Dermis blood vessel endothelial cell (primary cell): ENCODE data around the gene PTK7. TPM values are rescaled to one million over a fixed set of nuclear protein-coding genes. Genes with fewer than 3 reads are reported as not detected.
"Not testable (repeated sequence)": the region's sequence is repeated elsewhere in the genome, so short reads cannot be mapped to it uniquely, and the experiment has no call there.

Source experiments
- DNase-seq: peaks from one replicate; pipeline ENCODE4 v3.0.0; 2010
- total RNA-seq: library from RNA; depleted of rRNA; stranded (reverse); fragments of >200 nt; gene quantifications from 2 replicates; pipeline ENCODE4 v1.2.3, GENCODE V29; 2014

PTK7 gene
- total RNA-seq, 1 donor from 2014 or later = 23.0 TPM

DNA sequence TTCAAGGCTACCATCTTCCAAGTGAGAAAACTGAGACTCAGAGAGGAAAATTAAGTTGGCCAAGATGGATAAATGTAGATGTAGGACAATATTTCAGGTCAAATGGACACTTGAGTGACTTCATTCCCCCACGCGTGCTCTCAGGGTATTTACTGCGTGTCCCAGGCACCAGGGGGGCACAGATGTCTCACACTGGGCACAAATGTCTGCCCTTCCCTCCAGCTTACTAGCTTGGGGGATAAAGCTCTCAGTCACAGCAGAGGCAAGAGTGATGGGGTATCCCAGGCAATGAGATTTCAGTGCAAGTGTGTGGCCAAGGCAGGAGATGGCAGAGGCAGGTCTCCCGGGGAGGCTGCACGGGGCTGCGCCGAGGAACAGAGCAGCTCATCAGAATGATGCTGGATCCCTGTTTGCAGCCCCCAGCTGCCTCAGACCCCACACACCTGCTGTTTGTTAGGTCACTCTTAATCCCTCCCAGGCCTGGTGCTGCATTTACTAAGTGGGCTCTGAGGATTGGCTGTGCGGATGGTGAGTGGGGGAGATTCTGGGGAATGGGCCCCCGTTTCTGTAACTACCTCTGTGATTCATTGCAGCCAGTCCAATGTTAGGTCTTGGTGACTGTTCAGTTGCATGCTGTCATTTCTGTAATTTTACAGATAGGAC is 44.1 kb downstream of the PTK7 start:
- no peak for DNase-seq

DNA sequence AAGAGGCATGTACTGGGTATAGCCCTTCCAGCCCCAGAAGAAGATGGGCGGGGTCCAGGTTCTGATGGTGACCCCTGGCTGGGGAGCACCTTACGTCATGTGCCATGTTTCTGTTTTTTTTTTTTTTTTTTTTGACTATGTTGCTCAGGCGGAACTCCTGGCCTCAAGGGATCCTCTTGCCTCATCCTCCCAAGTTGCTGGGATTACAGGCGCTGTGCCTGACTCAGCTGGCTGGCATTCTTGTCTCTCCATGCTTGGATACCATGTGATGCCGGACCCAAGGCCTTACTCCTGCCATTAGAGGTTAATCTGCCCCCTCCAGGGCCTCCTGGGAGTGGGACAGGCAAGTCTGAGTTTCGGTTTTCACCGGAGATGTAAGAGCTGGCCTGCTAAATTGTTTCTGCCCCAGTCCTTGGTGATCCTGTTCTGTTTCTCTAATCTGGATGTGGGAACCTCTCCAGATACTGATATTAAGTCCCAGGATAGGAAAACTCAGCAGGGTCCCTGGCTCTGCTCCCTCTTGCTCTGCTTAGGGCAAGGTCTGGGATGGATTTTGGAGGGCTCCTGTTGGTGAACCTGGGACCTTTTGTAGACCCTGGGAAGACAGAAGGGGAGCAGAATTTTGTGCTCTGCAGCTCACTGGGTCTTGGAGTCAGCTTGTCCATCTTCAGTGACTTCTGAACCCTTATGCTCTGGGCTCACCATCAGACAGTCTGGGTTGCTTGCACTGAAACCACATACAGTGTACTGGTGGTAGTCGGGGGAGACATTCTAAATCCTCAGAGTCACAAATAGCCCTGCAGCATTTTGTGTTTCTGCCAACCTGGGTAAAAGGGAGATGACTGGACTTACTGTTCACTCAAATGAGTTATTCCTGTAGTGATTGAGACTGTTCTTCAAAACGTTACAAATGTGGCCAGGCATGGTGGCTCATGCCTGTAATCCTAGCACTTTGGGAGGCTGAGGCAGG is 45.1 kb downstream of the PTK7 start:
- peak; percentile 7 for DNase-seq

DNA sequence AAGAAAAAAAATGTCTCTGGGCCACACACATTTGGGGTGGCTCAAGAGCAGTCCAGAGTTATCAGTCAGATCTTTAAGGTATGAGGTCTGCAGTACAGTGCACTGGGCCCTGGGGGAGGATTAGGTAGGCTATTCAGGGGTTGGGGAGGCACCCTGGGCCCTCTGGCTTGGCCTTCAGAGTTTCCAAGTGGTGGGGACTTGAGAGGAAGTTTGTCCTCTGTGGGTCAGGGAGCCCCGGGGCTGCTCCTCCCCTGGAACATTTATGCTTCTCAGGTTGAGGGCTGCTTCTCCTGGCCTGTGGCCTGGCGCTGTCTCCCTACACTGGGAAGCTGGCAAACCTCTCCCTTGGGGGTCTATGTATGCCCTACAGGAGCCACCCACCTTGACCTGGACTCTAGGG is 46.0 kb downstream of the PTK7 start:
- DNase-seq = no peak

DNA sequence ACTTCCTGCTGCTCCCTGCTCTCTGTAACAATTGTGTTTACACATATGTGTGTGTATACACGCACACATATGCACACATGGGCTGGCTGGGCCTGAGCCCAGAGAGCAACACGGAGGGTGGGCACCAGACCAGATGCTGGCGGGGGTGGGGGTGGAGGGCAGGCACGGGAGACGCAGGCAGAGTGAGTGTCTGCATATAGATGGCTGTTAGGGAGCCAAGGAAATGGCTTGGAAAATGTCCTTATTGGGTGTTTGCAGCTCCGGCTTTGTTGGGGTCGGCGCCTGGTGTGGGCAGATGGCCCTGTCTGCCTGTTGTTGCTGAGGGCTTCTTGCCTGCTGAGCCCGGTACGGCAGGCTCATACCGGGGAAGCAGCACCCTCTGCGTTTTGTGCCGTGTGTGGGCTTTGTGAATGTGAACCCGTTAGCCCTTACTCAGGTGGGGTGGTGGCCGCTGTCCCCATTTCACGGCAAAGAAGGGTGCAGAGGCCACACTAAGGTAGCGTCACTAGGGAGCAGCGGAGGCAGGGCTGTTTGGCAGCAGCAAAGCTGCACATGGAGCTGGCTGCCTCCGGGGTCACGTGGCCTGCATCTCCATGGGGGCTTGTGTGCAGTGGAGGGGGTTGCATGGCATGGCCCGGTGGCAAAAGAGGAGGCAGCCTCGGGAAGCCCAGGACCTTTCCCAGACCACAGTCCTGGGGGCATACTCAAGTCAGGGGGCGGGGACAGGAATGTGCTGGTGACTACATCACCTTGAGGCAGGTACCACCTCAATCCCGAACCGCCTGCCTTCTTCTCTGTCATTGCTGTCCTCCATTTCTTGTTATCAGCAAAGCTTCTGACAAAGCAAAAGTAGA is 47.6 kb downstream of the PTK7 start:
- no peak for DNase-seq

DNA sequence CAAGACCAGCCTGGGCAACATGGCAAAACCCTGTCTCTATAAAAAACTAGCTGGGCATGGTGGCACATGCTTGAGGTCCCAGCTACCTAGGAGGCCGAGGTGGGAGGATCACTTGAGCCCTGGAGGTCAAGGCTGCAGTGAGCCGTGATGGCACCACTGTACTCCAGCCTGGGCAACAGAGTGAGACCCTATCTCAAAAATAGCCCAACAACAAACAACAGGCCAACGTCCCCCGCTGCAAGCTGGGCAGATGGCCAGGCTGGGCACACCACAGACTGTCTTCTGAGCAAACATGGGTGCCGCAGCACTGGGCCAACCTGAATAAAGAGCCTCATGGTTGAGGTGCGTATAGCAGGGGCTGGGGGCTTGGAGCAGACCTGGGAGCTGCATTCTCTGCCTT is 48.4 kb downstream of the PTK7 start:
- DNase-seq = no peak

DNA sequence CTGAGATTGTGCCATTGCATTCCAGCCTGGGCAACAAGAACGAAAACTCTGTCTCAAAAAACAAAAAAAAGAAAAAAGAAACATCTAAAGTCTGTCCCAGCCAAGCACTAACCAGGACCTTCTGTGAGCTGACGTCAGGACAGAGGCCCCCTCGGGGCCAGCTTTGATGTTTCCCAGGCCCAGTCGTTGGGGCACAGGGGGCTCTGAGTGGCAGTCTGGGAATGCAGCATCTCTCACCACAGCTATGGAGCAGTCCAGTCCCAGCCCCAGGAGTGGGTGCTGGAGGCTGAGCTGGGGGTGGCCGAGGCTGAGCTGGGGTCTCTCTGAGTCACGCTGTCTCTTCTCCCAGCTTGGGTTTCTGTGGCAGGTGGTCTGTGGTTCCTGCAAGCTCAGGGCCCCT is 49.0 kb downstream of the PTK7 start:
- no peak for DNase-seq

DNA sequence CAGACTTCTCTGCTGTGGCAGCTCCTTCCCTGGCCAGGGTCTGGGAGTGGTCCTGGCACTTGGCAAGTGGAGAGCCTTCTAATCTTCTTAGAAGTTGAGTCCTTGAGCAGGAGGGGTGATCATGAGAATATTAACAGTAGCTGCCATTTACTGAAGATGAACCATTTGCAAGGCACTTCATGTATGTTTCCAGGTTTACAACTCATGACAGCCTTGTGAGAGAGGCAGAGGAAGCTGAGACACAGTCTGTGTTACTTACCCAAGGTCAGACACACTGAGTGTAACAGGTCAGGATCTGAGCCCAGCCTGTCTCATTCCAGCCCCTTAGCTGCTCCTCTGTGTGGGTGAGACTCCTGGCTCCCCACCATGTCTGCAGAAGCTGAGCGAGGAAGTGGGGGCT is 49.4 kb downstream of the PTK7 start:
- DNase-seq = no peak

DNA sequence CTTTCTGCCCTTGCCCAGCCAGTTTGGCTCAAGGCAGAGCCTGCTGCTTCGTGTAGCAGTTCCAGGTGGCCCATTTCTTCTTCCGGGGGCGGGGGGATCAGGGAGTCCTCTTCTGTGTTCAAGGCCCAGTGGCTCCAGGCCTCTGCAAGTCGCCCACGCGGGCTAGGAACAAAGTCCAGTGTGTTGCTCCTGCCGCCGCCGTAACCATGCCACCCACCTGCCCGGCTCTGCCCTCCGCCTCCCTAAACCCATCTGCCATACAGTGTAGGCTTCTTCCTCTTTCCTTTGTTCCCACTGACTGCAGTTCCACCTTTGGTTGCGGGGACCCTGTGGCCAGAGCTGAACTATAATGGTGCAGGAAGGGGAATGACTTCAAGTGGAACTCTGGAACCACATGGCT is 51.1 kb downstream of the PTK7 start:
- DNase-seq = no peak

DNA sequence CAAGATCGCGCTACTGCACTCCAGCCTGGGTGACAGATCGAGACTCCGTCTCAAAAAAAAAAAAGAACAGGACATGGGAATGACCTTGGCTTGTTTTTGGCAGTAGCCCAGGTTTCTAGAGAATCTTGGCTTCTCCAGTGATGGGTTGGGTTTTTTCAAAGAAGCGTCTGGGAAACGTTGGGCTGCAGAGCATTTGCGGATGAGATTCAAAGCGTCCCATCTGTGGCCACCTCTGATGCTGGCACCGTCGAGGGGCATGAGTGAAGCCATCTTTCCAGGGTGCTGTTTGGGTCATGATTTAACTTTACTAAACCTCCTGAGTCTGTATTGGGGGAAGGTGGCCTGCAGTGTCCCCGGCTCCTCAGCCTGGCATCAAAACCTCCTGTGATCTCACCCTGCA is 51.8 kb downstream of the PTK7 start:
- DNase-seq = no peak

DNA sequence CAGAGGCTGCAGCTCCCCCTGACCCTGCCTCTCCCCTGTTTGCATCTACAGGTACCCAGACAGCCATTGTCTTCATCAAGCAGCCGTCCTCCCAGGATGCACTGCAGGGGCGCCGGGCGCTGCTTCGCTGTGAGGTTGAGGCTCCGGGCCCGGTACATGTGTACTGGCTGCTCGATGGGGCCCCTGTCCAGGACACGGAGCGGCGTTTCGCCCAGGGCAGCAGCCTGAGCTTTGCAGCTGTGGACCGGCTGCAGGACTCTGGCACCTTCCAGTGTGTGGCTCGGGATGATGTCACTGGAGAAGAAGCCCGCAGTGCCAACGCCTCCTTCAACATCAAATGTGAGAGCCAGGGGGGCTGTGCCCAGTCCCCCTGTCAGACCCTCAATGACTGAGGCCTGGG is 52.8 kb downstream of the PTK7 start:
- no peak for DNase-seq

DNA sequence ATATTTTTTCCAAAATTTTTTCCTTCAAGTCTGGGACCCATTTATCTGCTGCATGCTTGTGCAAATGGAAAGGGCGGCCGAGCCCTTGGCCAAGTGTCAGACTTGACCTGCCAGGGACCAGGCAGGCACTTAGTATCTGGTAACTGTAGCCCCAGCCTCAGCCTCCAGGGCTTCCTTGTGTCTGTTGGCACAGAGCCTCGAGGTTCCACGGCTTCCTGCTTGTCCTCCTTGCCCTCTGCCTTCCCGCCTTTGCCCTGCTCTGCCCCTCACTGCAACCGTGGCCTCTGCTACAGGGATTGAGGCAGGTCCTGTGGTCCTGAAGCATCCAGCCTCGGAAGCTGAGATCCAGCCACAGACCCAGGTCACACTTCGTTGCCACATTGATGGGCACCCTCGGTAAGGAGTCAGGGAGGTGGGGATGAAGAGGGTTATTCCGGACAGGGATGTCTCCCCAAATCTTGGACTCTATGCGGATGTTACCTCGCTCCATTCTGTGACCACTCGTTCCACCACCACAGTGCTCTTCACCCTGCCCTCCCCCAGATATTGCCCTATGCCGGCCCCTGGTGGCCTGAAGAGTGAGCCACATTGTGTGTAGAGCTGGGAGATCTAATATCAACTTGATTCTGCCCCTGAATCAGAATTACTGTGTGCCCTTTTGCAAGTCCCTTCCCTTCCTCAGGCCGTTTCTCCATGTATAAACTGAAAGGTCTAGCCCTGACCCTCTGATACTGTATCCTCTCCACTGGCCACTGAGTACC is 53.5 kb downstream of the PTK7 start:
- DNase-seq = peak; percentile 58

DNA sequence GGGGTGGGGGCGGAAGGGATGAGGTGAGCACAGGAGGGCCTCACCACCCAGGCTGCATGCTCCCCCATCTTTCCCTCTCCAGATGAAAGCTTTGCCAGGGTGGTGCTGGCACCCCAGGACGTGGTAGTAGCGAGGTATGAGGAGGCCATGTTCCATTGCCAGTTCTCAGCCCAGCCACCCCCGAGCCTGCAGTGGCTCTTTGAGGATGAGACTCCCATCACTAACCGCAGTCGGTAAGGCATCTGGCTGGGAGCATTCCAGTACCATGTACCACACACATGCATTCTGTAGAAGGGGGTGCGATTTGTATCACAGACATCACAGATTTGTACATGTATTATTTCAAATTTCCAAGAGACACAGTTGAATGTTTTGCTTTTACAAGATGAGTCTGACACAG is 54.3 kb downstream of the PTK7 start:
- no peak for DNase-seq

DNA sequence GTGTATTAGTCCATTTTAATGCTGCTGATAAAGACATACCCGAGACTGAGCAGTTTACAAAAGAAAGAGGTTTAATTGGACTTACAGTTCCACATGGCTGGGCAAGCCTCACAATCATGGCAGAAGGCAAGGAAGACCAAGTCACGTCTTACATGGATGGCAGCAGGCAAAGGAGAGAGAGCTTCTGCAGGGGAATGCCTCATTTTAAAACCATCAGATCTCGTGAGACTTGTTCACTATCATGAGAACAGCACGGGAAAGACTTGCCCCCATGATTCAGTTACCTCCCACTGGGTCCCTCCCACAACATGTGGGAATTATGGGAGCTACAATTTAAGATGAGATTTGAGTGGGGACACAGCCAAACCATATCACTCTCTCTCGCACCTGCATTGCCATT is 55.3 kb downstream of the PTK7 start:
- not testable (repeated sequence) for DNase-seq

DNA sequence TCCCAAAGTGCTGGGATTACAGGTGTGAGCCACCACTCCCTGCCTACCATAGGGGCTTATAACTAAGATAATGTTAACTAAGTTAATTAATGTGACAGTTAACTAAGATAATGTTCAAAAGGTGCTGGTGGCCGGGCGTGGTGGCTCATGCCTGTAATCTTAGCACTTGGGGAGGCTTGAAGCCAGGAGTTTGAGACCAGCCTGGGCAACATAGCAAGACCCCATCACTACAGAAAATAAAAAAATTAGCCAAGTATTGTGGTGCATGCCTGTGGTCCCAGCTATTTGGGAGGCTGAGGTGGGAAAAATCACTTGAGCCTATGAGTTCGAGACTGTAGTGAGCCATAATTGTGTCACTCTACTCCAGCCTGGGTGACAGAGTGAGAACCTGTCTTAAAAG is 62.2 kb downstream of the PTK7 start:
- no peak for DNase-seq

DNA sequence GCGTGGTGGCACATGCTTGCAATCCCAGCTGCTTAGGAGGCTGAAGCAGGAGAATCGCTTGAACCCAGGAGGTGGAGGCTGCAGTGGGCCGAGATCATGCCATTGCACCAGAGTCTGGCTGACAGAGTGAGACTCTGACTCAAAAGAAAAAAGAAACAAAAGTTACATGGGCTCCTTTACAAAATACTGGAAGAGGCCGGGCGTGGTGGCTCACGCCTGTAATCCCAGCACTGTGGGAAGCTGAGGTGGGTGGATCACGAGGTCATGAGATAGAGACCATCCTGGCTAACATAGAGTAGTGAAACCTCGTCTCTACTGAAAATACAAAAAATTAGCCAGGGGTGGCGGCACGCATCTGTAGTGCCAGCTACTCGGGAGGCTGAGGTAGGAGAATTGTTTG is 63.9 kb downstream of the PTK7 start:
- not testable (repeated sequence) for DNase-seq

DNA sequence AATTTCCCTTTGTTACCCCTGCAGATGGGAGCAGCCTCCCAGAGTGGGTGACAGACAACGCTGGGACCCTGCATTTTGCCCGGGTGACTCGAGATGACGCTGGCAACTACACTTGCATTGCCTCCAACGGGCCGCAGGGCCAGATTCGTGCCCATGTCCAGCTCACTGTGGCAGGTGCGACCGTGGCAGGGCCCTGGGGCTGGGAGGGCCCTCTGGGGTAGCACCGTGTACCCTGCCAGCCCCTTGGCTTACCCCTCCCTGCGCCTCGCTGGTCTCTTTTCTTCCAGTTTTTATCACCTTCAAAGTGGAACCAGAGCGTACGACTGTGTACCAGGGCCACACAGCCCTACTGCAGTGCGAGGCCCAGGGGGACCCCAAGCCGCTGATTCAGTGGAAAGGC is 65.5 kb downstream of the PTK7 start:
- DNase-seq = no peak

DNA sequence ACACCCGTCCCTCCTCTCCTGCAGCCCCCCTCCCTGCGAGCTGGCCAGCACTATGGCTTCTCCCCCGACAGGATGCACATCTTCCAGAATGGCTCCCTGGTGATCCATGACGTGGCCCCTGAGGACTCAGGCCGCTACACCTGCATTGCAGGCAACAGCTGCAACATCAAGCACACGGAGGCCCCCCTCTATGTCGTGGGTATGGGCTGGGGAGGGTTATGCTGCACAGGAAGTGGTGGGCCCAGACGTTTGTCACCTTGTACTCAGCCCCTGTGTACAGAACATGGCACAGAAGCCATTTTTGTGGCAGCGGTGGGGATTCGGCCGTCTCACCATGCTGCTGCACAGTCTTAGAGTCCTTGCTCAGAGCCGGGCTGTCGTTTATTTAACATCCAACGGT is 66.0 kb downstream of the PTK7 start:
- DNase-seq = no peak

DNA sequence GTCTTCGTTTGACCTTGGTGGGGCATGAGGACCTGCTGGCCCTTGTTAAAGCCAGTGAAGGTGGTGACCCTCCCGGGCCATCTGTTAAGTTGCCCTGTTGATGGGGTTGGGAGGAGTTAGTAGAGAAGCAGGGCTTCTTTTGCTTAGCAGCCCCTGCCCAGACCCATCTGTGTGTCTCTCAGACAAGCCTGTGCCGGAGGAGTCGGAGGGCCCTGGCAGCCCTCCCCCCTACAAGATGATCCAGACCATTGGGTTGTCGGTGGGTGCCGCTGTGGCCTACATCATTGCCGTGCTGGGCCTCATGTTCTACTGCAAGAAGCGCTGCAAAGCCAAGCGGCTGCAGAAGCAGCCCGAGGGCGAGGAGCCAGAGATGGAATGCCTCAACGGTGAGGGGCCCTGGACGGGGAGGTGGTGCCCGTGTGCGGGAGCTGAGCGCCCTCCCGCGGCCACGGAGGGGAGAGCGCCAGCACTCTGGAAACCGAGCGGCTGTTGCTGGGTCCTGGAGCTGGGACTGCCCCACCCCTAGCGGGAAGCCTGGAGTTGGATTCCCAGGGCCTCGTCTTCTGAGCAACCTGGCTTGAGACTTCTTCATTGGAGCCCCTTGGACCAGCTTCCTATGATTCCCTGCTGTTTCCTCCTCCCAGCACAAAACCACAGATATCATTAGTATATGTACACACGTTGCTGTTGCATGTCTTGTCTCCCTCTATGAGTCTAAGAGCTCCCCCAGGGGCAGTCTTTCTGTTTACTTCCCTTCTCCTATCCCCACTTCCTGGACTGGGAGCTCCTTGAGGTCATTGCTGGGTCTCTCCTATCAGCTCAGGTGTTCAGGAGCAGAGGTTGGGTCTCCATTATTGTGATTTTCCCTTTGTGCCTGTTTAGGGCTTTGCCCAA is 67.4 kb downstream of the PTK7 start:
- DNase-seq = peak; percentile 89

DNA sequence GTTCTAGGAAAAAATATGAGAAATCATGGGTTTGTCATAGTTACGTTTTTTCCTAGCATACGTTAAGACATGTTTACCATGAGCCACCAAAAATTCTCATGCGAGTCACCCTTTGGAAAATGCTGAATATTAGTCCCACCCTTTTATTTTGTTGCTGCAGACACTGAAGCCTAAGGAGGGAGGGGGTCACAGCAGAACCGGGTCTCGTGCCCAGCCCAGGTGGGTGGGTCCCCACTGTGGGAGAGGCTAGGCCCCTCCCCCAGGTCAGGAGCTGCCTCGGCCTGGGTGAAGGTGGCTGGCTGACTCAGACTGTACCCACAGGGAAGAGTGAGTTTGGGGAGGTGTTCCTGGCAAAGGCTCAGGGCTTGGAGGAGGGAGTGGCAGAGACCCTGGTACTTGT is 68.8 kb downstream of the PTK7 start:
- no peak for DNase-seq

DNA sequence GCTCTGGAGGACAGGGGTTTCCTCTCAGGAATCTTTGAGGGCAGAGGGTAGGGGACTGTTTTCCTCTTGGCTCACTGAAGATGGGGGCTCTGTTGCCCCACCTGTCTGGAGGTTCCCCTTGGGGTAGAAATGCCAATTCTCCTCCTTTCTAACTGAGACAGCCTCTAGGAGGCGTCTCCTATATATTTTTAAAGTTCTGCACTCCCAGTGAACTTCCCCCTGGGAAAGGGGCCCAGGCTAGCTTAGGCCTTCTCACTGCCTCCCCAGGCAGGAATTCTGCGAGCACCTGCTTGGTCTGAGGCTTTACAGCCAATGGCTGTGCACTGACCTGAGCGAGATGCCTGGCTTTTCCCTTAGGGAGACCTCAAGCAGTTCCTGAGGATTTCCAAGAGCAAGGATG is 70.1 kb downstream of the PTK7 start:
- DNase-seq = no peak
